GM18858 (cell line): ENCODE results near the gene SEC22A.

ENCODE experiments used
- ATAC-seq: cut with Tn5 transposase; IDR thresholded peaks from one replicate; pipeline ENCODE4 v1.9.1; 2021; ENCODE audit not compliant: unreplicated experiment

Gene SEC22A

GRCh38 chr3:123286308-123287023 is 84.7 kb downstream of the SEC22A start:
- no peak for ATAC-seq

GRCh38 chr3:123287051-123287961 is 85.6 kb downstream of the SEC22A start:
- no peak for ATAC-seq

DNA sequence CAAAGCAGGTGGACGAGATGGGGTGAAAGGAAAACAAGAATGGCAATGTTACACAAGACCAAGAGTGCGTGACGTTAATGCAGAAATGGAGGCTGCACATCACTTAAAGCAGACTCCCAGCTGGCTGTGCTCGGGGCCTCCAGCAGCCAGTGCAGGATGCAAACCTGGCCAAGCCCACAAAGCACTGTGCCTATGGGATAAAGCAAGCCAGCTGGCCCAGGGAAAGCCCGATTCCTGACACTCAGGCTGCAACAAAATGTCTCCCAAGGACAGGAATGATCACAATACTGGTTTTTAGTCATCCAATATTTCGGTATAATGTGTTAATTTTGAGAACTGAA is 86.2 kb downstream of the SEC22A start:
- ATAC-seq = no peak

- no peak for ATAC-seq
Observed at GRCh38 chr3:123289391-123290106, 87.8 kb downstream of the SEC22A start.

GRCh38 chr3:123290107-123290930 is 88.6 kb downstream of the SEC22A start:
- ATAC-seq = no peak

GRCh38 chr3:123290962-123291361 is 89.2 kb downstream of the SEC22A start:
- ATAC-seq = no peak

GRCh38 chr3:123291404-123291803 is 89.7 kb downstream of the SEC22A start:
- no peak for ATAC-seq

GRCh38 chr3:123292321-123293310 is 90.9 kb downstream of the SEC22A start:
- no peak for ATAC-seq

DNA sequence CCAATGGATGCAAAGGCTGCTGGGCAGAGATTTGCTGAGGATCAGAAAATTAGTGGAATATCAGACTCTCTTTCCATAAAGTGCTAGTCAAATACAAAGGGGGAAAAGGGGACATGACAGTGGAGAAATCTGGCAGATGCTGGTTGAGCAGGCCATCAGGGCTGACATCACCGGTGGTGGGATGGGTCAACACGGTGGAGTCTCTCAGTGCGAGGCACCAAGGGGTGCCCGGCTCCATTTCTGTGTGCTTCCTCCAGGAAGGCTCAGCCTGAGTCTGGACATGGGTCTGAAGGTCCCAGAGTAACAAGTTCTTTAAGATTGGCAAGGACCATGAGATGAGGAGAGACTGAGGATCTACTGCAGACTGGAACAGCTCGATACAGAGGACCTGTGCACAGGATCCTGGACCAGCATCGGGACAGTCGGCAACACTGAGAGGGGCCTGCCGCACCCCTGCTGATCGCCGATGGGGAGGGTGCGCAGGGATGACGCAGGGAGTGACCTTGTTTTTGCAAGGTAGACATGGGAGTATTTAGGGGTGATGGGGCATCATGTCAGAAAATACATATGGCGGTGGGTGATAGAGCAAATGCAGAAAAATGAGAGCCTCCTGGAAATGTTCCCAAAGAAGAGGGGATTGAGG is 92.7 kb downstream of the SEC22A start:
- ATAC-seq = no peak

DNA sequence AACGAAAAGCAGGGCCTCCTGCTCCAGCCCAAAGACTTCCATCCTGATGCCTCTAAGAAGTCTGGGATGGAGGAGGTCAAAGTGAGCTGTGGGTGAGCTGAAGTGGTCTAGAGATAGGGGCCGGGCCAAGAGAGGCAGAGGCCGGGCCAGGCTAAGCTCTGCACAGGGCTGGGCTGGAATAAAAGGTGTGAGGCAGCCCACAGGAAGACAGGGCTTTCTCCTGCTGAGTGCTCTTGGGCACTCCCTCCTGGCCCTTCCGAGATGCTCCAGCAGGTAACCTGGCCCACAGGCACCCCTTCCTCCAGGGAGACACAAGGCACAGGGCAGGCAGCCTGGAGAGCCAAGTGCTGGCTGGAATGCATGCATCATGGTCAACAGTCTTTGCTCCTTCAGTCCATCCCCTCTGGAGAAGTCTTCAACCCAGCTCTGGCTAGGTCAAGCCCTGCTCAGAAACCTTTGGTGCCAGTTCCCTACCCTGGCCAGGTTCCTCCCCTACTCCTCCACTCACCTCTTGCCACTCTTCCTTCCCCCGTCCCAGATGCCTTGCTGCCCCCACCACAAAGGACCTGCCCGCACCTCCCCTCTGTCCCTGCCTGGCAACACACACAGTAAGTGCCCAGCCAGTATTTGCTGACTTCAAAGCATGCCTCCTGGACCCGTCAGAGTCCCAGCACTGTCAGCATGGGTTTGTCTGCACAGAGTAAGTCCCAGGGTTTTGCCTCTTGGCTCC is 93.6 kb downstream of the SEC22A start:
- ATAC-seq = no peak

- no peak for ATAC-seq
Observed at GRCh38 chr3:123295901-123296250, 94.1 kb downstream of the SEC22A start.

DNA sequence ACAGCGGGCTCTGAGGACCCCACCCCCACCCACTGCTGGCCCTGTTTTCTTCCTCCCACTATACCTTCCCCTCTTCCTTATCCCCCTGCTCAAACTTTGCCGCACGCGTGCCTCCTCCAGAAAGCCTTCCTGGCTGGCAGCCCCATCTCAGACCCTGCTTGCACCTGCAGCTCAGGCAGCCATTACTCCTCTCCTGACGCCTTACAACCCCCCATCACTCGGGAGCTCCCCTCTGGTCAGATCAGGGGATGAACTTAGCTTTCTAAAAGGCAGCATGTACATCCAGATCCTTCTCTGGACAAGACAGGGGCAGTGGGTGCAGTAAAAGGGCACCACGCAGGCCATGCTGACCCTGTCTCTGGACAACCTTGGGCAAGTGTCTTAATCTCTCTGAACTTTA is 94.5 kb downstream of the SEC22A start:
- no peak for ATAC-seq

DNA sequence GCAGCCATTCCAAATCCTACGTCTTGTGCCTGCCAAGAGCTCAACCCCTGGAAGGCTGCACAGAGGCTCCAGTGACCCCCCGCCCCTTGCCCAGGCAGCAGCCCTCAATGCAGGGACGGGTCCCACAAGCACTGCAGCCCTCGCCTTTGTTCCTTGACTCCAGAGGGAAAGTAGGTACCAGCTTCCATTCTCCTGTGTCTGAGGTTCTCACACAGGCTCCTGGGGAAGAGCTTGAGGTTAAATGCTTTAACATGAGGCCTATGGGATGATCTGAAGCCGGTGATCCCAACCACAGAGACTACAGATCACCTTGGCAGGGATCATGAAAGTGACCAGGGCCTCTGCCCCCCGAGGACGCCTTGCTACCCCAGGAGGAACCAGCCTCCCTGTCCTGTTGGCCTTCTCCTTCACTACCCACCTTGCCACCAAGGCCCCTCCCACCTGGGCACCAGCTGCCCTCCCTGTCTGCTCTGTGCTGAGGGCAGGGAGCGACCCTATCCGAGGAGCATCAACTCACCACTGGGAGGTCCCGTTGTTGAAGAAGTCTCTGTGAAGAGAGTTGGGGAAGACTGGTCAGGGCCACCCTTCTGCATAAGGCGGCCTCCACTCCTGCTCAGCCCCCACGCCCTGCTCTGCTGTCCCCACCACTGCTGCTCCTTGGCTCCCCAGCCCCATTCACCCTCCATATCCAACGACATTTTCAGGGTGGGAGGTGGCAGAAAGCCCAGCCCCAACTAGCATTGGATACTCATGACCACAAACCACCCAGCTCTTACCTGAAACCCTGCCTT is 95.3 kb downstream of the SEC22A start:
- ATAC-seq = no peak

DNA sequence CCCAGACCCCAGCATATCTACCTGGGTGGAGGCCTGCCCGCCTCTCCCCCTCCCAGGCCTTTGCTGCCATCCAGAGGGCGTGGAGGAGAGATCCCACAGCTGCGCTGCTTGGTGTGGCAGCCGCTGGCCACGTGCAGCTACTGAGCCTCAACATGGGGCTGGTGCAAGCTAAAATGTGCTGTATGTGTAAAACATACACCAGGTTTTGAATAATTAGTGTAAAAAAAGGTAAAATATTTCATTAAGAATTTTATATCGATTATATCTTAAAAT is 95.8 kb downstream of the SEC22A start:
- ATAC-seq = no peak

GRCh38 chr3:123298903-123299302 is 97.2 kb downstream of the SEC22A start:
- no peak for ATAC-seq

GRCh38 chr3:123299581-123299980 is 97.8 kb downstream of the SEC22A start:
- no peak for ATAC-seq

DNA sequence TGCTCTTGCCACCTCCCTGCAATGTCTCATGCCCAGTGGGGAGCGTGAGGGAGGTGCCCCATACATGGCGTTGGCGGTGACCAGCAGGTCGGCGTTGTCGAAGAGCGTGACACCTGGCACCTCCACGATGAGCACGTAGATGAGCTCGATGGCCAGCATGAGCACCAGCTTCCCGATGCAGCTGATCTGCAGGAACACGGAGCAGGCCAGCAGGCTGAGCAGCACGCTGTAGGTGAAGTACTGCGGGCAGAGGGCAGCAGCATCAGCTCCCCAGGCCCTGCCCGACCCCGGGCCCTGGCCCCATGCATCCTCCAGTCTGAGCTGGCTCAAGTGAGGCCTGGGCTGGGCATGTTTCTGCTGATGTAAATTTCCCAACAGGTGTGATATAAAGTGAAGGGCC is 98.3 kb downstream of the SEC22A start:
- ATAC-seq = no peak

GRCh38 chr3:123300583-123300982 is 98.8 kb downstream of the SEC22A start:
- ATAC-seq = no peak
